RWPE1 (cell line): ENCODE results near the gene TXN.

Experiments
- CTCF ChIA-PET: fragments of 350-600 bp; sonication (Branson Sonifier 250); formaldehyde crosslinking; extraction: SDS; loops from one replicate; lab custom pipeline; 2021; lab: Yijun Ruan, JAX
- POLR2A ChIA-PET: fragments of 400-600 bp; formaldehyde crosslinking; extraction: SDS; loops from one replicate; lab custom pipeline; 2020; ENCODE audit warnings: antibody characterized with exemption; ENCODE audit not compliant: low non-redundant PET; lab: Yijun Ruan, JAX
- DNase-seq: peaks from one replicate; pipeline ENCODE4 v3.0.0; 2012; ENCODE audit warnings: low spot score
- H3K27ac ChIP-seq: fragments of 450-650 bp; 2 replicates; pipeline ENCODE4 v1.5.1; 2017
- TF ChIP-seq, protein P1 (sequence below): fragments of 450-650 bp; conservative IDR thresholded peaks from 2 replicates; pipeline ENCODE4 v1.5.1; 2017; ENCODE audit warnings: low read depth, mild to moderate bottlenecking

Gene TXN

DNA sequence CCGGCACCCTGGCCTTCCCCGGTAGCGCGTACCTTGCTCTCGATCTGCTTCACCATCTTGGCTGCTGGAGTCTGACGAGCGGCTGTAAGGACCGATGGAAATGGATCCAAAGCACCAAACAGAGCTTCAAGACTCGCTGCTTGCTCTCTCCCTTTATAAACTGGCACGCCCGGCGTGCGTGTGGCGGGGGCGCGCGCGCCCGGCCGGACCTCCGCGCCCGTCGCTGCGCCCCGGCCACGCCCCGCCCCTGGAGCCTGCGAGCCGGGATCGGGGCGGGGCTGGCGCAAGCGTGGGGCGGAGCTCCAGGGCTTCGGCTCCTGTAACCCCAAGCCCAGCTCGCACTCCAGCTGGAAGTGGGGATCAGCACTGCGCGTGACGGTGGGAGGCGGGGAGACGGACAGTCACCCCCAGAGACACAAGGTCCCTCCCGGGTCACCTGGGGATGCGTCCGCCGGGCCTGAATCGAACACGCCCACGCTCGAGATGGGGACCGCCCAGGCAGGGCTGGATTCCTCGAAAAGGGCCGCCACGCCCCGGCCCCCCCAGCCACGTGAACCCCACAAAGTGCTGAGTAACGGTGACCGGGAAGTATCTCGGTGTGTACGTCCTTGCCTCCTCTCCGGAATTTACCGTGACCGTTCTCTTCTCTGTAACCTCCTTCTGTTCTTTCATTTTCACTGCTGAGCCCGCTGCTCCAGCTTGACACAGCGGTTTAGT lies at the start of gene TXN:
TXN (minus strand) TSS at position 128 of the 717 bp plus-strand sequence; CDS start at position 56, 72 bp downstream.
- TF ChIP-seq, protein P1, sequence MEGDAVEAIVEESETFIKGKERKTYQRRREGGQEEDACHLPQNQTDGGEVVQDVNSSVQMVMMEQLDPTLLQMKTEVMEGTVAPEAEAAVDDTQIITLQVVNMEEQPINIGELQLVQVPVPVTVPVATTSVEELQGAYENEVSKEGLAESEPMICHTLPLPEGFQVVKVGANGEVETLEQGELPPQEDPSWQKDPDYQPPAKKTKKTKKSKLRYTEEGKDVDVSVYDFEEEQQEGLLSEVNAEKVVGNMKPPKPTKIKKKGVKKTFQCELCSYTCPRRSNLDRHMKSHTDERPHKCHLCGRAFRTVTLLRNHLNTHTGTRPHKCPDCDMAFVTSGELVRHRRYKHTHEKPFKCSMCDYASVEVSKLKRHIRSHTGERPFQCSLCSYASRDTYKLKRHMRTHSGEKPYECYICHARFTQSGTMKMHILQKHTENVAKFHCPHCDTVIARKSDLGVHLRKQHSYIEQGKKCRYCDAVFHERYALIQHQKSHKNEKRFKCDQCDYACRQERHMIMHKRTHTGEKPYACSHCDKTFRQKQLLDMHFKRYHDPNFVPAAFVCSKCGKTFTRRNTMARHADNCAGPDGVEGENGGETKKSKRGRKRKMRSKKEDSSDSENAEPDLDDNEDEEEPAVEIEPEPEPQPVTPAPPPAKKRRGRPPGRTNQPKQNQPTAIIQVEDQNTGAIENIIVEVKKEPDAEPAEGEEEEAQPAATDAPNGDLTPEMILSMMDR = no peak
- CTCF ChIA-PET = interaction anchor here (0.6 to 1.0 kb wide), 4 partner anchors 12 to 167 kb away, joined by 3 to 5 read pairs (median 4); no protein-coding TSS in a partner anchor
- peak; percentile 95 for DNase-seq
- peak within 1 kb of the TSS; percentile 94 for H3K27ac ChIP-seq
- POLR2A ChIA-PET = interaction anchor here (0.6 to 1.7 kb wide), 10 partner anchors 9 to 1227 kb away, joined by 3 to 7 read pairs (median 3); no protein-coding TSS in a partner anchor

DNA sequence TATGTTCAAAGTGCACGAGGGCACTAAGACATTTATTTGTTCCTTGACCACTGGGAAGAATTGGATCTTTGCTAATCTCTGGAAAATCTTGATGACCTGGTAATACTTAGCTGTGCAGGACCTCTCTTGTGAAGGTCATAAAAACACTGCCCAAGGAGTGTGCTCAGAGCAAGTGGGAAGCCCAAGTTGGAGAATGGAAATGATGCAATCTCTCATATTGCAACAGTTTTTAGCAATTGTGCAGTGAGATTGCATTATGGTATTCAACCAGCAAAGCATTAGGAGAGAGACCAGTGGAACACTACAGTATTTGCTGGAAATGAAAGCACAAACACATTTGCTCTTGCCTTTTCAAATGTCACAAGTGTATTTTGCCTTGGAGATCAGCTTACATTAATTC lies 46.8 kb upstream of the TXN start:
- ChIA-PET CTCF (interaction anchor here (0.7 kb wide), 1 partner anchor 697 kb away, joined by 3 read pairs; no protein-coding TSS in a partner anchor), POLR2A (no interaction called here)
- DNase-seq = no peak

DNA sequence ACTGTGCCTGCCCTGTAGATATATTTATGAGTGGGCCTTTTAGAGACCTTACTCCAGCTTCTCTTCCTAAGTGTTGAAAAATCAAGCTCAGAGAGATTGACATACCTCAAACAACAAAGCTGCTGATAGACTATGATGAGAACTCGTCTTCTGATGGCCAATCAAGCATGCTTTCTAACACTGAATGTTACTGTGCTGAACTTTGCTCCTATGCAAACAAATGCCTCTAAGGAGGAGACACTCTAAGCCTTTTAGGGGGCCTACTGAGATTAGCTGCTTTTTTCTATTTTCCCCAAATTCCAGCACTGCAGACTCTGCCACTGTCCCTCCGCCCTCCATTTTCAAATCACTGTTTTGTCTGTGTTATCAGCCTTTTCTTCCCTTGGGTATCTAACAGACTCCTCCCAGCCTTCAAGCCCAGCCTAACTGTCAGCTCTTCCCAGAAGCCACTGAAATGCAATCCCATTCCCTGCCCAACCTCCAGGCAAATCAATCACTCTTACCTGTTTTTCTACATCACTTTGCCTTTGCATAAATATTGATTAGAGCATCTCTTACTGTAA lies 41.8 kb upstream of the TXN start:
- POLR2A ChIA-PET = interaction anchor here (0.6 kb wide), 1 partner anchor 207 kb away, joined by 7 read pairs; no protein-coding TSS in a partner anchor
- TF ChIP-seq, protein P1 = no peak
- DNase-seq = no peak
- H3K27ac ChIP-seq = no peak overlapping the region
- CTCF ChIA-PET = no interaction called here

More for the DNA sequence above, 46.8 kb upstream of the TXN start:
- H3K27ac ChIP-seq = no peak overlapping the region
- TF ChIP-seq, protein P1 = no peak

DNA sequence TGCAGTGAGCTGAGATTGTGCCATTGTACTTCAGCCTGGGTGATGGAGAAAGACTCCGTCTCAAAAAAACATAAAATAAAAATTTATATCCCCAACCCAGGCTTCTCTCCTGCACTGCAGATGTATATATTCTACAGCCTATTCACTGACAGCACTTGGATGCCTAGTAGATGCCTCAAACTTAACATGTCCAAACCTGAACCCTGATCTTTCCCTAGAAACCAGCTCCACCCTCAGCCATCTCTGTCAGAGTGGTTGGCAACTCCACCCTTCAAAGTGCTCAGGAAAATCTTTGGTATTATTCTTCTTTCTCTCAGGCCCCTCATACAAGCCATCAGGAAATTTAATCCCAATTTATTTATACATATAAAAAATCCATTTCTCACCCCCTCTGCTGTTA lies 36.9 kb upstream of the TXN start:
- POLR2A ChIA-PET = no interaction called here

DNA sequence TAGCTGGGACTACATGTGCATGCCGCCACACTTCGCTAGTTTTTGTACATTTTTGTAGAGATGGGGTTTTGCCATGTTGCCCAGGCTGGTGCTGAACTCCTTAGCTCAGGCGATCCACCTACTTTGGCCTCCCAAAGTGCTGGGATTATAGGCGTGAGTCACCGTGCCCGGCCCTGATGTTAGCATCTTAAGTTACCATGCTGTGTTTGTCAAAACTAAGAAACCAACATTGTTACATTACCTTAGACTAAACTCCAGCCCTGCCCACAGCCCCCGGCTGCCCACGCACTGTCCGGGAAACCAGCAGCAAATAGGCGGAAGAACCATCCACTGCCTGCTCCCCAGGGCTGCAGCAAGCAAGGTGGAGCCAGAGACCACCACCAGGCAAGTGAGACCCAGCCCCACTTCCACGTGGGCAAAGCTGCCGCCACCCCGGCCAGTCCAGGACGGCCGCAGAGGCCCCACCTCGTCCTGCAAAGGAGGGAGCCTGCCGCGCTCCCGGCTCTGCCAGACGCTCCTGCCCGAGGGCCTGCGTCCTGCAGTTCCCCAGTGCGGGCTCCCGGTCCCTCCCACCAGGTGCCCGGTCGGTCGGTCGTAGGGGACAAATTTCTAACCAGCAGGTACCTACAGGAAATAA lies 35.7 kb upstream of the TXN start:
- DNase-seq = peak; percentile 46
- H3K27ac ChIP-seq = peak overlapping the region; percentile 62
- ChIA-PET CTCF (no interaction called here), POLR2A (no interaction called here)
- TF ChIP-seq, protein P1 = no peak

More for the DNA sequence above, 36.9 kb upstream of the TXN start:
- TF ChIP-seq, protein P1 = no peak
- peak overlapping the region; percentile 80 for H3K27ac ChIP-seq
- DNase-seq = peak; percentile 87
- CTCF ChIA-PET = interaction anchor here (1.0 kb wide), 1 partner anchor 23 kb away, joined by 3 read pairs; no protein-coding TSS in a partner anchor

DNA sequence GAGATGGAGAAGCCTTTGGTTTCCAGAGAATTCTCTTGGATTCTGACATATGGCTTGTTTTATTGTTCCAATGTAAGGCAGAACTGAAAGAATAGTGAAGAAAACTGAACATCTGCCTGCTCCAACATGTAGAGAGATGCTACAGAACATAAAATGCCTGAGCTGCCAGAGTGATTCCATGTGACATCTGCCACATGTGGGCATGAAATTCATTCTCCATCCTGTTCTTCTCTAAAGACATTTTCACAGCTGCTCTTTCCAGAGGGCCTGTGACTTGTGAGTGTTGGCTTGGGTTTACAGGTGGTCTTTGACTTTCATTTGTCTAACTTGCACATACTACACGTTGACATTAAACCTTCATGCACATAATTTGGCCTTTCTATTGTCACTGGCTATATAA lies 33.7 kb upstream of the TXN start:
- no peak overlapping the region for H3K27ac ChIP-seq
- TF ChIP-seq, protein P1 = no peak
- CTCF ChIA-PET = no interaction called here
- POLR2A ChIA-PET = no interaction called here
- no peak for DNase-seq
